ENCODE measurements around the gene SLC16A11.
"Not testable (repeated sequence)": the region's sequence is repeated elsewhere in the genome, so short reads cannot be mapped to it uniquely, and the experiment has no call there.

SLC16A11 gene

DNA sequence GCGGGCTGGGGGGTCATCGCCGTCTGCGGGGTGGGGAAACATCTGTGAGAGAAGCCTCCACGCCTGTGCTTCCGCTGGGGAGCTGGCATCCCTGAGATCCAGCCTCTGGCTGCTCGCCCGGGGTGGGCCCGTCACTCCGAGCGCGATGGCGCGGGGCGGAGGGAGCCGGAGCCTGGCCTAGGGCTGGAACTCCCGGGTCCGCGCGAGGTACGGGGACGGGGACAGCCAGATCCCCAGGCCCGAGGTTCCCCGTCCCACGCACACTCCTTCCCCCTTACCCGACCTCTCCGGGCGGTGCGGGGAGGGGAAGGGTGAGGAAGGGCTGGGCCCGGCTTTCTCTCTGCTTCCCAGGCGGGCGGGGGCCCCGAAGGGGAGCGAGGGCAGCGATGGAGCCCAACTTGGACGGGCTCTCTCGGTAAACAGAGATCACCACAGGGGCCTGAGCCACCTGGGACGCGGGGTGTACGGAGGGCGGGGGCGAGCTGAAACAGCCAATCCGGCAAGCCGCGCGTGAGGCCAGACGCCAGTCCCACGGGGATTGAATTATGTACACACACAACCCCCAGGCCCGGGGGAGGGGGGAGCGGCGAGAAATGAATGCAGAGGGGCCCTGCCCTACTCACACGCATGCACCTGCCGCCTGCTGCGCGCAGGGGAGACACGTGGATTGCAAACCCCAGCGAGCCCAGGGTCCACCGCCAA, at the start of gene SLC16A11:
SLC16A11 (minus strand) TSS at position 596 of the 702 bp plus-strand sequence; CDS start at position 17, 579 bp downstream.
- no peak for FAIRE-seq

GRCh38 chr17:7091311-7092005, 47.6 kb upstream of the SLC16A11 start:
- FAIRE-seq = not testable (repeated sequence)

GRCh38 chr17:7089570-7089969, 45.7 kb upstream of the SLC16A11 start:
- not testable (repeated sequence) for FAIRE-seq

DNA sequence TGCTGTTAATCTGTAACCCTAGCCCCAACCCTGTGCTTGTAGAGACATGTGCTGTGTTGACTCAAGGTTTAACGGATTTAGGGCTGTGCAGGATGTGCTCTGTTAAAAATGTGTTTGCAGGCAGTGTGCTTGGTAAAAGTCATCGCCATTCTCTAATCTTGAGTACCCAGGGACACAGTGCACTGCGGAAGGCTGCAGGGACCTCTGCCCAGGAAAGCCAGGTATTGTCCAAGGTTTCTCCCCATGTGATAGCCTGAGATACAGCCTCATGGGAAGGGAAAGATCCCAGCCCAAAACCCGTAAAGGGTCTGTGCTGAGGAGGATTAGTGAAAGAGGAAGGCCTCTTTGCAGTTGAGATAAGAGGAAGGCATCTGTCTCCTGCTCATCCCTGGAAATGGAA, 44.5 kb upstream of the SLC16A11 start:
- not testable (repeated sequence) for FAIRE-seq

- no peak for FAIRE-seq
These were observed 40.2 kb upstream of the SLC16A11 start for GRCh38 chr17:7084088-7084487.

GRCh38 chr17:7083592-7083991, 39.7 kb upstream of the SLC16A11 start:
- no peak for FAIRE-seq

DNA sequence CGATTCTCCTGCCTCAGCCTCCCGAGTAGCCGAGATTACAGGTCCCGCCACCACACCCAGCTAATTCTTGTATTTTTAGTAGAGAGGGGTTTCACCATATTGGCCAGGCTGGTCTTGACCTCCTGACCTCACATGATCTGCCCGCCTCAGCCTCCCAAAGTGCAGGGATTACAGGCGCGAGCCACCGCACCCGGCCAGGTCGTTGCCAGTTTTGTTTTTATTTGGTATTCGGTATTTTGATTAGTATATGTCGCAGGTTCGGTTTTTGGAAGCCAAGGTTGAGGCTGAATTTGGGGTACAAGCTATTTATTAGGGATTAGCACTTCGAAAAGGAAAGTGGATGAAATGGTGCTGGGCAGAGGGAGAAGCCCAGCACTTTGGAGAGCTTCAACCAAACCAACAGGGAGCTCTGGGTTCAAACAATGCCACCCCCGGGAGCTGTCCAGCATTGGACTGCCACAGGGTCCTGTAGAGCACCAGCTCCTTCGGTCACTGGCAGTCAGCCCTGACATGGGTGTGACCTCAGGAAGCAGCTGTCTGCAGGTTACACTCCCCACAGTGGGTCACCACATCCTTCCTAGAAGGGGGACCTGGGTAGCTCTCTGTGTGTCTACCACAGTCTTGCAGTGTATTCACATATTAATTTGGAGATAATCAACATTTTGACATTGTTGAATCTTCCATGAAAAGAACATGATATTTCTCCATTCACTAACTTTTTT, 37.6 kb upstream of the SLC16A11 start:
- no peak for FAIRE-seq

DNA sequence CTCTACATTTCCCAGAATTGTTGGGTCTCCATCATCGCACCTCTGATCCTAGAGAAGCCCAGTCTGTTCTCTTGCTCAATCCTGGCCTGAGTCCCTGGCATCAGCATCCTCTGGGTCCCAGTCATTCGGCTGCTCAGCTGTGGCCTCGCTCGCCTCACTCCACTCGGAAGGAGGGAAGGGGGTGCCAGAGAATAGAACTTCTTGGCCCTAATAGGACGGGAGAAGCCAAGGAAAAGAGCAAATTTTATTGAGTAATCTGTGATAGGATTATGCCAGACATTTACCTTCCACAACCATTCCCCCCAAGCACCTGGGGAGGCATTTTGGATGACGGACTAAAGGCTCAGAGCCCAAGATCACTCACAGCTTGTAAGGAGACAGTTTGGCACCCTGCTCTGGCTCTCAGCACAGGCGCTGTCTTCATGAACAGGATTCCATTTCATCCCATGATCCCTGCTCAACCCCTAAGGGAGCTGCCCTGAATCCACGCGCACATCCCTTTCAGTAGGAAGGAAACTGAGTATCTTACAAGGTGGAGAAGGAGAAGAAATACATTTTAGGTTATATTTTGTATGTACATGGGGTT, 36.7 kb upstream of the SLC16A11 start:
- no peak for FAIRE-seq

DNA sequence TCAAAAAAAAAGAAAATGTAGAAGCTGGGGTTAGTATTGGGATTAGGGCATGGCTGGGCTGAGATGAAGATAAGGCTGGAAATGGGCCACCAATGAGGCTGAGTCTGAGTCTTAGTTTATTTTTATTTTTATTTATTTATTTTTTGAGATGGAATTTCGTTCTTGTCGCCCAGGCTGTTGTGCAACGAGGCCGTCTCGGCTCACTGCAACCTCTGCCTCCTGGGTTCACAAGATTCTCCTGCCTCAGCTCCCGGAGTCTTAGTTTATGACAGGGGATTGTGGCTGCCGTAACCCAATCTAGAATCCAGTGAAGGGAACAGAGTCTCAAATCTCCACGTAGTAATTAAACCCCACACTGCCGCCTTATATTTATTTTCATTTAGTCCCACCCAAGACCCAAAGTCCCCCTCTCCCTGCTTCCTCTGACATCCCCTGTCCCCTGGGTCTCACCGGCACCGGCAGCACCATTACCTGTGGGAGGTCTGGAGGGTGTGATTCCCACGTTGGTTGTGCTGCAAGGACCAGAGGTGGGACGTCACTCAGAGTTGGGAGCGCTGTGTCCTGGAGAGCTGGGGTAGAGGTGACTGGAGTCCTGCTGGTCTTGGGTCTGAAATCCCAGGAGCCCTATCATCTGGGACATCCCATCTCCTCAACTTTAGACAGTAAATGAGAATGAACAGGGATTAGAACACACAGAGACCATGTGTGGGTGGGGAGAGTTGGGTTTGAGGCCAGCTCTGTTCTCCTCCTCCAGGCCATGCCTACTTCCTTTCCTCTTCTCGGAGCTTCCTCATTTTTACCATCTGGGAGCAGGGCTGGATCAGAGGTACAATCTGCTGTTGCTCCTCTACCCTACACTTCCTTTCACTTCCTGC, 35.9 kb upstream of the SLC16A11 start, which contains the start of gene CLEC10A:
CLEC10A (minus strand) TSS at position 671 of the 875 bp plus-strand sequence. CDS start 1,439 bp downstream, outside the sequence.
- no peak for FAIRE-seq

GRCh38 chr17:7078711-7079110, 34.8 kb upstream of the SLC16A11 start:
- FAIRE-seq = no peak

DNA sequence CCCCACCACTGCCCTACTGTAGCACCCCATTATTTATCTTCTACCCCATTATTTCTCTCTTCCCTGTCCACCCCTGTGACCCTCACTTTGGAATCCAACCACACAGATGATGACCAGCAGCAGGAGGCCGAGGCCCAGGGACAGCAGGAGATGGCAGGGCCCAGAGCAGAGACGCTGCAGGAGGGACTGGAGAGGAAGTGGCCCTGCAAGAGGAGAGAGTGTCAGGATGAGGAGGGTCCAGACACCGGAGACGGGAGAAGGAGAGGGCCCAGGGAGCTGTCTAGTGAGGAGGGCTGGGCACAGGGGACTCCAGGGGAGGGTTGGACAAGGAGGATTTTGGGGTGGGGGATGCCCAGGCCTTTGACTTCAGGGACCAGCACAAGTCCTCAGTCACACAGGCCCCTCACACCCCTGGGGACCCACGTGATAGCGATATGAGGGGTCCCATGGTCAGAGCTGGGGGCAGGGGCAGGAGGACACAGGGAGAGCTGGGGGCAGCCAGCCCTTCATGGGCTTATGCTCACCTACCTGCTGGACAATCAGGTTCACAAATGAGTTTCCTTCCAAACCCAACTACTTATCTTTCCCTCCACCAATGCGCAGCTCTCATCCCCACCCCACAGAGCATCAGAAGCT, 34.1 kb upstream of the SLC16A11 start:
- FAIRE-seq = no peak

- no peak for FAIRE-seq
These were observed 31.0 kb upstream of the SLC16A11 start for GRCh38 chr17:7074931-7075330.

- no peak for FAIRE-seq
These were observed 28.5 kb upstream of the SLC16A11 start for GRCh38 chr17:7072406-7072805.

- no peak for FAIRE-seq
These were observed 26.8 kb upstream of the SLC16A11 start for GRCh38 chr17:7070712-7071111.

DNA sequence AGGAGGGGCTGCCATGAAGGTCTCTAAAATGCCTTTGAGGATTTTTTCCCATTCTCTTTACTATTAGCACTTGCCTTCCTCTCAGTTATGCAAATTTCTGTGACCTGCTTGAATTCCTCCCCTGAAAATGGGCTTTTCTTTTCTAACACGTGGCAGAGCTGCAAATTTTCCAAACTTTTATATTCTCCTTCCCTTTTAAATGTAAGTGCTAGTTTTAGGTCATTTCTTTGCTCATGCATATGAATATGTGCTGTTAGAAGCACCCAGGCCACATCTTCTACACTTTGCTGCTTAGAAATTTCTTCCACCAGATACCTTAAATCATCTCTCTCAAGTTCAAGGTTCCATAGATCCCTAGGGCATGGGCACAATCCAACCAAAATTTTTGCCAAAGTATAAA, 24.4 kb upstream of the SLC16A11 start:
- no peak for FAIRE-seq

GRCh38 chr17:7067198-7067597, 23.3 kb upstream of the SLC16A11 start:
- FAIRE-seq = no peak

DNA sequence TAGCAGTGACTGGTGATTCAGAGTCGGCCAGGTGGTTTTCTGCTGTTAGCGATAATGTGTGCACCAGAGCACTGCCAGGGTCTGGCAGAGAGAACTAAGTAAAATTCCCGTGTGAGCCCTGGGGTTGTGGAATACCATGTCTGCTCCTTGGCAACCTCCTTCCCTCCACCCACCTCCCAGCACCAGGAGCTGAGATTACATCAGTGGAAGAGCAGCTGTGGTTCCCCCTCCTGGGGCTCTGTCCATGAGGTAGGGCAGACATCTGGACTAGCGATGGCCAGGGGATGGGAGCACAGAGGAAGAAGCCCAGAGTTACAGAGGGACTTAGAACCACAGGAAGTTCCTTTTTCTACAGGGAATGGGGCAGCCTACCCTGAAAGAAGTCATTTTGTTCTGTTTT, 20.4 kb upstream of the SLC16A11 start:
- no peak for FAIRE-seq

GRCh38 chr17:7063518-7064094, 19.7 kb upstream of the SLC16A11 start:
- FAIRE-seq = no peak

DNA sequence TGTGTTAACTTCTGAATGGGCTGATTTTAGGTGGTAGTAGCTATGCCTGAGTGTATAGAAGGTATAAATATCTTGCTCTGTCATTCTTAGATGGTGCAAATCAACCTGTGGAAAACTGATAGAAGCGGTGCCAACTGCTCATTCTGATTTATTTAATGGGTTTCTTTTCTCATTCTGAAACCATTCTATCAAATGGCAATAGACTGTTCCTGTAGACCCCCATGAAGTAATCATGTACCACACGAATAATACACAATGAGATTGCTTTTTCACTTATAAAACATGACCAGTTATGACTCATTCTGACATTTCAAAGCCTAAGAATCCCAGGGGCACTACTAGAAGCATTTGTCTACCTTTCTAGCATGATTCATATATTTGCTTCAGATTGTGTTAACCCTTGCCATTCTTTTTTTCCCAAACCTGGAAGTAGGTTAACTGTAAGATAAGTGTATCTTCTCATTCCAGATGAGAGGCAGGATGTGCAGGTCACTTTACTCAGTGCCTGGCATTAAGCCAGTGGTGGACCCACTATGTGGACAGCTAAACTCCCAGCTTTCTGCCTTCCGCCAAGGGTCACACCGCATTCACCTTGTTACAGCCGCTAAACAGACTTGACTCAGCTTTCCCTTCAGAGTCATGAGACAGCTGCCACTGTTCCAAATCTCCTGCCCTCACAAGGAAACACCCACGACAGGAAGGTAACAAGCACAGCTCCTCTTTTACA, 16.4 kb upstream of the SLC16A11 start:
- FAIRE-seq = no peak

DNA sequence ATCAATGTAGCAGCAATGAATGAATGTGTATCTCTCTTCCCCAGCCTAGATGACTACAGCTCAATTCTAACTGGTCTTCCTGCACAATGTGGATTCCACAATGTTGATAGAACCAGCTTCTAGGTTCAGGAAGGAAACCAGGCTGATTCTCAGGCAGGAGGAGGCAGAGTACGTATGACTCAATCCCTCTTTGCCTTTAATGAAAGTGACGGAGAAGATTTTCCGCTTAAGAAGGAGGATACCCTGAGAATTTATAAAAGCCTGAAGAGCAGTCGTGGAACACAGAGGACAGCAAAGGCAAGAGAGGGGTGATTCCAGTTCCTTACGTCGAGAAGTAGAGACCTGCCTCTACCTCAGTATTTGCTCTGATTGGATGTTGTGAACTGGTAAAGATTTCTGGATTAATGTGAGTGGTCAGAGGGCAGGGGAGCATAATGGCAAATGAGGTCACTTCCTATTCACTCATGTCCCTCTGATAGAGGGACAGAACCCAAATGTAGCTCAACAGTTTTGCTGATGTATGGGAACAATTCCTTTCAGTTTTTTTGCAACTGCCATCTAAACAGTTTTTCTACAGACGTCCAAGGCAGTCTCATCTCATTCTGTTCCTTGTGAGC, 15.0 kb upstream of the SLC16A11 start:
- no peak for FAIRE-seq

Data from colon (tissue), 2 donors.